Endodermal cell (in vitro differentiated cells): ENCODE data around the gene M1AP. TPM values are rescaled to one million over a fixed set of nuclear protein-coding genes. Genes with fewer than 3 reads are reported as not detected.

Experiments
- DNase-seq: peaks from one replicate; pipeline ENCODE4 v3.0.0-alpha.2; 2017
- H3K27ac ChIP-seq: 2 replicates; pipeline ENCODE4 v1.5.1; 2013; ENCODE audit warnings: mild to moderate bottlenecking, low read depth, low read length, moderate library complexity
- H3K27me3 ChIP-seq: 2 replicates; pipeline ENCODE4 v1.6.1; 2013; ENCODE audit warnings: mild to moderate bottlenecking, low read length, moderate library complexity; ENCODE audit not compliant: insufficient read depth, control insufficient read depth, poor library complexity, severe bottlenecking
- H3K36me3 ChIP-seq: 2 replicates; pipeline ENCODE4 v1.7.0; 2013; ENCODE audit warnings: mild to moderate bottlenecking, low read length, moderate library complexity; ENCODE audit not compliant: control insufficient read depth, insufficient read depth
- H3K4me1 ChIP-seq: one replicate; pipeline ENCODE4 v1.7.0; 2013; ENCODE audit warnings: low read length; ENCODE audit not compliant: control insufficient read depth, insufficient read depth
- H3K4me3 ChIP-seq: 2 replicates; pipeline ENCODE4 v1.5.1; 2013; ENCODE audit warnings: mild to moderate bottlenecking, low read length, moderate library complexity
- H3K9ac ChIP-seq: 2 replicates; pipeline ENCODE4 v1.6.1; 2013; ENCODE audit warnings: mild to moderate bottlenecking, low read length, moderate library complexity; ENCODE audit not compliant: poor library complexity, severe bottlenecking; ENCODE audit errors: extremely low read depth
- H3K9me3 ChIP-seq: 2 replicates; pipeline ENCODE4 v1.6.1; 2013; ENCODE audit warnings: mild to moderate bottlenecking, low read length, moderate library complexity; ENCODE audit not compliant: control insufficient read depth
- H3K27ac Mint-ChIP-seq: 2 replicates; pipeline ENCODE4 v1.8.0; 2020; ENCODE audit warnings: mixed read lengths
- H3K27me3 Mint-ChIP-seq: 2 replicates; pipeline ENCODE4 v1.8.0; 2021; ENCODE audit warnings: mild to moderate bottlenecking, mixed read lengths; ENCODE audit not compliant: insufficient read depth
- H3K36me3 Mint-ChIP-seq: 2 replicates; pipeline ENCODE4 v1.8.0; 2020; ENCODE audit warnings: low read depth, mixed read lengths
- H3K4me1 Mint-ChIP-seq: 2 replicates; pipeline ENCODE4 v1.8.0; 2020; ENCODE audit warnings: mixed read lengths
- H3K4me3 Mint-ChIP-seq: 2 replicates; pipeline ENCODE4 v1.8.0; 2020; ENCODE audit warnings: mild to moderate bottlenecking, moderate library complexity, mixed read lengths
- H3K9me3 Mint-ChIP-seq: 2 replicates; pipeline ENCODE4 v1.8.0; 2020; ENCODE audit warnings: mild to moderate bottlenecking, mixed read lengths
- WGBS, 2 experiments: methylation state at CpG; one replicate each; pipeline versions ENCODE4 v1.1.5 to v1.1.7; 2013; ENCODE audit warnings: missing lambda C conversion rate in 2 of 2, mixed read lengths in 1 of 2; ENCODE audit not compliant: insufficient coverage in 1 of 2, insufficient read length in 1 of 2; 5-methylcytosine and 5-hydroxymethylcytosine counted together
- total RNA-seq, 2 donors: library from RNA; stranded (reverse); fragmentation: NEBNext Ultra II Directional in 1 of 2; extraction: Animal tissue kit (Norgen Biotek cat#: 25700) in 1 of 2; gene quantifications; 2 replicates in 1 of 2; 3 replicates in 1 of 2; pipeline ENCODE4 v1.2.1, GENCODE V29; 2021
- TF ChIP-seq, protein P1 (sequence below): fragments of 200-600 bp; sonication (generic); conservative IDR thresholded peaks from 2 replicates; pipeline ENCODE4 v1.5.0; 2021; ENCODE audit warnings: antibody characterized with exemption, mild to moderate bottlenecking

The M1AP gene
- total RNA-seq, 2 donors from 2014 or later, result 3.8 to 5.5 TPM

DNA sequence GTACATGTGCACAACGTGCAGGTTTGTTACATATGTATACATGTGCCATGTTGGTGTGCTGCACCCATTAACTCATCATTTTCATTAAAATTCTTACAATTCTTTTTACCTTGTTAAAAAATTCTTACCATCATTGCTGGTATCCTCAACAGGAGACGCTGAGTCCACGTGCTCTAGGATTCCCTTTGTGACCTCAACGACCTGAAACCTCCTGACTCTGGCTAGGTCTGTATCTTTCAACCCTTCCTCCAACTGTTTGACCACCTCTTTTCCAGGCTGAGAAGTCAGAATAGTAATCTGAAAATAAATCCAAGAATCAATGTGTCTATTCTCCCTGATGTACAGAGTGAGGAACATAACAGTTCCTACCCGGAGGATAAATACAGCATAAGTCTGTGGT, 41.2 kb downstream of the M1AP start:
- Histone ChIP-seq H3K9ac (no peak overlapping the region), H3K27me3 (peaks cover 27% of the 10 kb centered on the region), H3K4me1 (no peaks in the 10 kb centered on the region), H3K36me3 (no peaks in the 10 kb centered on the region), H3K27ac (no peak overlapping the region), H3K4me3 (no peak overlapping the region), H3K9me3 (peaks cover 6% of the 10 kb centered on the region)
- 86 to 87% methylated on average over 2 to 4 of the region's 5 CpGs for WGBS, 2 experiments
- no peak for DNase-seq
- Mint-ChIP-seq H3K4me1 (no peaks in the 10 kb centered on the region), H3K27me3 (peaks cover 8% of the 10 kb centered on the region), H3K36me3 (peaks cover 8% of the 10 kb centered on the region), H3K4me3 (no peak overlapping the region), H3K27ac (no peak overlapping the region), H3K9me3 (peaks cover 8% of the 10 kb centered on the region)
- TF ChIP-seq, protein P1, sequence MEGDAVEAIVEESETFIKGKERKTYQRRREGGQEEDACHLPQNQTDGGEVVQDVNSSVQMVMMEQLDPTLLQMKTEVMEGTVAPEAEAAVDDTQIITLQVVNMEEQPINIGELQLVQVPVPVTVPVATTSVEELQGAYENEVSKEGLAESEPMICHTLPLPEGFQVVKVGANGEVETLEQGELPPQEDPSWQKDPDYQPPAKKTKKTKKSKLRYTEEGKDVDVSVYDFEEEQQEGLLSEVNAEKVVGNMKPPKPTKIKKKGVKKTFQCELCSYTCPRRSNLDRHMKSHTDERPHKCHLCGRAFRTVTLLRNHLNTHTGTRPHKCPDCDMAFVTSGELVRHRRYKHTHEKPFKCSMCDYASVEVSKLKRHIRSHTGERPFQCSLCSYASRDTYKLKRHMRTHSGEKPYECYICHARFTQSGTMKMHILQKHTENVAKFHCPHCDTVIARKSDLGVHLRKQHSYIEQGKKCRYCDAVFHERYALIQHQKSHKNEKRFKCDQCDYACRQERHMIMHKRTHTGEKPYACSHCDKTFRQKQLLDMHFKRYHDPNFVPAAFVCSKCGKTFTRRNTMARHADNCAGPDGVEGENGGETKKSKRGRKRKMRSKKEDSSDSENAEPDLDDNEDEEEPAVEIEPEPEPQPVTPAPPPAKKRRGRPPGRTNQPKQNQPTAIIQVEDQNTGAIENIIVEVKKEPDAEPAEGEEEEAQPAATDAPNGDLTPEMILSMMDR, result no peak

DNA sequence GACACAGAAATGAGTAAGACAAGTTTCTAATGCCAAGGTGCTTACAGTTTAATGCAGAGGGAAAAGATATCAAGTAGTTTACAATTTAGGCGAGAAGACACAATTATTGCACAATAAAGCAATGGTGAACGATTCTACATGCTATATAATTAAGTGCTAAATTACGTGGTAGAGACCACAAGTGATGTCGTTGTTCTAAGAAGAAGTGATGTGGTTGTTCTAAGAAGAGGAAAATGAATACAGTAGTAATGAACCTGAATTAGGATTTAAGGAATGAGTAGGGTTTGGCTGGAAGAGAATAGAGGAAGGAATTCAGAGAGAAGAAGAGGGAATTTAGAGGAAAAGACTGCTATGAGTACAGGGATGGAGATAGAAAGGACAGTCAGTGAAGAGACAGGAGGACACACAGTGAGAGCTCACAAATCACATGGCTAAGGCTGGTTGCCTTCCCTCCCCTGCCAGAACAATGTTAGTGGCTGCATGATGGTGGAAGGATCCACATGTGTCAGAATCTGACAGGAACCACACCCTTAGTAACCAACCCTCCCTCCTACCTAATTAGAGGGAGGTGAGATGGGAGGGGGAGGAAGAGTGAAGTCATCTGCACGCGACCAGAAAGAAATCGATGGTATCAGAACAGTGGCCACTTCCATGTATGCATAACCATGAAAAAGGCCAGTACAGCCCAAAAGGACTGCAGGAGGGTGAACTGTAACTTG, 44.7 kb downstream of the M1AP start:
- 92 to 94% methylated on average over 4 to 7 of the region's 7 CpGs for WGBS, 2 experiments
- Histone ChIP-seq H3K4me1 (no peaks in the 10 kb centered on the region), H3K27me3 (peaks cover 36% of the 10 kb centered on the region), H3K27ac (no peak overlapping the region), H3K9me3 (peaks cover 4% of the 10 kb centered on the region), H3K36me3 (no peaks in the 10 kb centered on the region), H3K9ac (no peak overlapping the region), H3K4me3 (no peak overlapping the region)
- Mint-ChIP-seq H3K4me3 (no peak overlapping the region), H3K36me3 (no peaks in the 10 kb centered on the region), H3K9me3 (no peaks in the 10 kb centered on the region), H3K4me1 (no peaks in the 10 kb centered on the region), H3K27me3 (peaks cover 13% of the 10 kb centered on the region), H3K27ac (no peak overlapping the region)
- no peak for DNase-seq
- TF ChIP-seq, protein P1, result no peak

DNA sequence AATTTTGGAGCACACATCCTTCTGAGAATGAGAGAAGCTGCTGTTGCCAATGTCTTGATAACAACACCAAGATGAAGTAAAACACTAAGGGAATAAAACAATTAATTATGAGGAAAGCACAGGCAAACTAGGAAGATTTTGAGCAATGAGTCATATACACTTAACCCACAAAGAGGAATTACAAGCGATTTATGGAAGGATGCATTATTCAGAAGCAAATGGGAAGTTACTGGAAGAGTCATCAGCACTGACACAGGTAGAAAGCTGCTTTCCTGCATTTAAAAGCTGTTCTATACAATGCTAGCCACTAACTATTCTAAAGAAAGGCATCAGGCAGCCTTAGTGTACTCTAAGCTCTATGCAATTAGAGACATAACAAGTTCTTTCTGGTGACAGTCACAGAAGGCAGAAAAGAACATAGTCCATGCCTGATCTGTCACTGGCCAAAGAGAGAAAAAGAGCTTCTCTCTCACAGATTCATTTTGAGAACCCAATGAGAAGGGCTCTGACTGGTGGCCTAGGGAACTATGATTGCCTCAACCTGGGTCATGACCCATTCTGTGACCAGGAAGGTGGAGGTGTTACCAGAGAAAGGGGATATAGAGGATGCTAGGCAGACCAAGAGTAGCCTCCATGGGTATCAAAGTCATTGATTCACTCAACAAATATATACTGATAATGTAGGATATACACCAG, 45.4 kb downstream of the M1AP start:
- no peaks in the 10 kb centered on the region for H3K4me1 Mint-ChIP-seq
- 63 to 83% methylated on average over 1 of the region's 1 CpG for WGBS, 2 experiments
- H3K36me3 Mint-ChIP-seq, result no peaks in the 10 kb centered on the region
- H3K27me3 Mint-ChIP-seq, result peaks cover 12% of the 10 kb centered on the region
- no peak for DNase-seq
- Histone ChIP-seq H3K4me1 (no peaks in the 10 kb centered on the region), H3K27ac (no peak overlapping the region), H3K9ac (no peak overlapping the region), H3K27me3 (peaks cover 36% of the 10 kb centered on the region), H3K9me3 (no peaks in the 10 kb centered on the region), H3K4me3 (no peak overlapping the region), H3K36me3 (no peaks in the 10 kb centered on the region)
- no peaks in the 10 kb centered on the region for H3K9me3 Mint-ChIP-seq
- no peak overlapping the region for H3K27ac Mint-ChIP-seq
- TF ChIP-seq, protein P1, result no peak
- H3K4me3 Mint-ChIP-seq, result no peak overlapping the region
